GM19240 (cell line): Measurements from ENCODE around the gene MET.

ENCODE experiments used
- DNase-seq: peaks from one replicate; pipeline ENCODE4 v3.0.0; 2011; ENCODE audit warnings: low spot score; ENCODE audit not compliant: insufficient read length

MET gene

GRCh38 chr7:116782177-116782711 is 110.2 kb downstream of the MET start:
- DNase-seq = no peak

GRCh38 chr7:116783666-116784318 is 111.8 kb downstream of the MET start:
- no peak for DNase-seq

GRCh38 chr7:116784647-116785046 is 112.7 kb downstream of the MET start:
- DNase-seq = no peak

GRCh38 chr7:116785843-116786242 is 113.8 kb downstream of the MET start:
- DNase-seq = no peak

GRCh38 chr7:116786791-116787443 is 114.9 kb downstream of the MET start:
- DNase-seq = peak; percentile 59

- no peak for DNase-seq
Measured at GRCh38 chr7:116787881-116788280, 115.9 kb downstream of the MET start.

- no peak for DNase-seq
Measured at GRCh38 chr7:116788572-116789197, 116.7 kb downstream of the MET start.

- no peak for DNase-seq
Measured at GRCh38 chr7:116790025-116790424, 118.0 kb downstream of the MET start.

GRCh38 chr7:116792813-116793212 is 120.8 kb downstream of the MET start:
- no peak for DNase-seq

- no peak for DNase-seq
Measured at GRCh38 chr7:116793795-116794340, 121.9 kb downstream of the MET start.

- DNase-seq = no peak
Measured at GRCh38 chr7:116796471-116796870, 124.5 kb downstream of the MET start.

GRCh38 chr7:116797612-116798011 is 125.6 kb downstream of the MET start:
- no peak for DNase-seq

GRCh38 chr7:116798232-116798631 is 126.2 kb downstream of the MET start:
- no peak for DNase-seq

- no peak for DNase-seq
Measured at GRCh38 chr7:116799916-116800315, 127.9 kb downstream of the MET start.

GRCh38 chr7:116800594-116800993 is 128.6 kb downstream of the MET start:
- no peak for DNase-seq

- DNase-seq = no peak
Measured at GRCh38 chr7:116801092-116801710, 129.2 kb downstream of the MET start.

- DNase-seq = no peak
Measured at GRCh38 chr7:116802144-116802745, 130.2 kb downstream of the MET start.

GRCh38 chr7:116802746-116803152 is 130.8 kb downstream of the MET start:
- no peak for DNase-seq

- DNase-seq = no peak
Measured at GRCh38 chr7:116804471-116804870, 132.5 kb downstream of the MET start.

- DNase-seq = no peak
Measured at GRCh38 chr7:116805100-116805544, 133.1 kb downstream of the MET start.
